Activated CD8-positive, alpha-beta T cell treated with anti-CD3 and anti-CD28 coated beads for 36 hours (primary cell): ENCODE results near the gene ARPC5. TPM values are rescaled to one million over a fixed set of nuclear protein-coding genes. Genes with fewer than 3 reads are reported as not detected.

Experiments used
- ATAC-seq: fragments of 200-7000 bp; cut with Tn5 transposase; one replicate; pipeline ENCODE4 v1.10.0; 2021; ENCODE audit warnings: mild to moderate bottlenecking, moderate library complexity
- CTCF ChIA-PET: fragments of 350-600 bp; sonication (Branson Sonifier 250); formaldehyde crosslinking; loops from one replicate; lab custom pipeline; 2021; ENCODE audit warnings: antibody characterized with exemption; lab: Charles Lee
- POLR2A ChIA-PET: fragments of 350-600 bp; sonication (Branson Sonifier 250); formaldehyde crosslinking; loops from one replicate; lab custom pipeline; 2021; ENCODE audit warnings: antibody characterized with exemption; lab: Charles Lee
- DNase-seq: peaks from one replicate; pipeline ENCODE4 v3.0.0-alpha.2; 2020
- H3K27ac Mint-ChIP-seq: one replicate; pipeline ENCODE4 v1.8.0; 2021; ENCODE audit warnings: mild to moderate bottlenecking, mixed read lengths
- H3K27me3 Mint-ChIP-seq: one replicate; pipeline ENCODE4 v1.8.0; 2021; ENCODE audit warnings: mixed read lengths
- H3K36me3 Mint-ChIP-seq: one replicate; pipeline ENCODE4 v1.8.0; 2021; ENCODE audit warnings: low read depth, mixed read lengths
- H3K4me1 Mint-ChIP-seq: one replicate; pipeline ENCODE4 v1.8.0; 2021; ENCODE audit warnings: low read depth, mixed read lengths
- H3K4me3 Mint-ChIP-seq: one replicate; pipeline ENCODE4 v1.8.0; 2021; ENCODE audit warnings: mild to moderate bottlenecking, moderate library complexity, mixed read lengths
- H3K9me3 Mint-ChIP-seq: one replicate; pipeline ENCODE4 v1.8.0; 2021; ENCODE audit warnings: mixed read lengths
- intact Hi-C: fragments of 100-400 bp; cut with micrococcal nuclease; formaldehyde crosslinking; loops from one replicate; pipeline ENCODE4 v1.10.0; 2022
- total RNA-seq, 2 experiments: library from RNA; stranded (reverse); gene quantifications; one replicate each; pipeline ENCODE4 v1.2.3, GENCODE V29; 2021
- TF ChIP-seq, protein P1 (sequence below): fragments of 200-600 bp; IDR thresholded peaks from one replicate; pipeline ENCODE4 v1.8.0; 2022; ENCODE audit warnings: antibody characterized with exemption, mild to moderate bottlenecking

Gene ARPC5
- total RNA-seq, 2 experiments from 2014 or later: 128 to 134 TPM

DNA sequence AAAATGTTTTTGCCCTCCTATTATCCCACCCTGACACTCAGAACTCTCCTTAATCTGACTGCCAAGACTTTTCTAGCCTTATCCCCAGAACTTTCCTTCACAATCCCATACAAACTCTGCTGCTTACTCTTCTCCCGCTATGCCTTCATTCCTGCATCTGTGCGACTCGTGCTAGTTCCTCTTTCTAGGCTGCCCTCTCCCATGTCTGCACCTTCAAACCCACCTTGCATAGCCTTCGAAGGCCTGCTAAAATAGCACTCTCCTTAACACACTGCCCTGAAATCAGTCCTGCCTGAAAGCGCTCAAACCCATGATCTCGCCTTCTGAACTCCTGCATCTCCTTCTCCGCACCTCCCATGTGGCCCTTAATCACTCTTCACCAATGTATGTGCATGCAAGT is 42.9 kb downstream of the ARPC5 start:
- peaks cover 1% of the 10 kb centered on the region for H3K9me3 Mint-ChIP-seq
- ChIA-PET POLR2A (no interaction called here), CTCF (interaction anchor here (1.2 kb wide), 1 partner anchor 11 kb away, joined by 4 read pairs; no protein-coding TSS in a partner anchor)
- no peak overlapping the region for H3K4me3 Mint-ChIP-seq
- no peaks in the 10 kb centered on the region for H3K36me3 Mint-ChIP-seq
- peaks cover 2% of the 10 kb centered on the region for H3K27me3 Mint-ChIP-seq
- intact Hi-C loops: no loop called here
- H3K27ac Mint-ChIP-seq: no peak overlapping the region
- DNase-seq (no peak), ATAC-seq (no peak)
- TF ChIP-seq, protein P1, sequence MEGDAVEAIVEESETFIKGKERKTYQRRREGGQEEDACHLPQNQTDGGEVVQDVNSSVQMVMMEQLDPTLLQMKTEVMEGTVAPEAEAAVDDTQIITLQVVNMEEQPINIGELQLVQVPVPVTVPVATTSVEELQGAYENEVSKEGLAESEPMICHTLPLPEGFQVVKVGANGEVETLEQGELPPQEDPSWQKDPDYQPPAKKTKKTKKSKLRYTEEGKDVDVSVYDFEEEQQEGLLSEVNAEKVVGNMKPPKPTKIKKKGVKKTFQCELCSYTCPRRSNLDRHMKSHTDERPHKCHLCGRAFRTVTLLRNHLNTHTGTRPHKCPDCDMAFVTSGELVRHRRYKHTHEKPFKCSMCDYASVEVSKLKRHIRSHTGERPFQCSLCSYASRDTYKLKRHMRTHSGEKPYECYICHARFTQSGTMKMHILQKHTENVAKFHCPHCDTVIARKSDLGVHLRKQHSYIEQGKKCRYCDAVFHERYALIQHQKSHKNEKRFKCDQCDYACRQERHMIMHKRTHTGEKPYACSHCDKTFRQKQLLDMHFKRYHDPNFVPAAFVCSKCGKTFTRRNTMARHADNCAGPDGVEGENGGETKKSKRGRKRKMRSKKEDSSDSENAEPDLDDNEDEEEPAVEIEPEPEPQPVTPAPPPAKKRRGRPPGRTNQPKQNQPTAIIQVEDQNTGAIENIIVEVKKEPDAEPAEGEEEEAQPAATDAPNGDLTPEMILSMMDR: no peak
- H3K4me1 Mint-ChIP-seq: peaks cover 43% of the 10 kb centered on the region

DNA sequence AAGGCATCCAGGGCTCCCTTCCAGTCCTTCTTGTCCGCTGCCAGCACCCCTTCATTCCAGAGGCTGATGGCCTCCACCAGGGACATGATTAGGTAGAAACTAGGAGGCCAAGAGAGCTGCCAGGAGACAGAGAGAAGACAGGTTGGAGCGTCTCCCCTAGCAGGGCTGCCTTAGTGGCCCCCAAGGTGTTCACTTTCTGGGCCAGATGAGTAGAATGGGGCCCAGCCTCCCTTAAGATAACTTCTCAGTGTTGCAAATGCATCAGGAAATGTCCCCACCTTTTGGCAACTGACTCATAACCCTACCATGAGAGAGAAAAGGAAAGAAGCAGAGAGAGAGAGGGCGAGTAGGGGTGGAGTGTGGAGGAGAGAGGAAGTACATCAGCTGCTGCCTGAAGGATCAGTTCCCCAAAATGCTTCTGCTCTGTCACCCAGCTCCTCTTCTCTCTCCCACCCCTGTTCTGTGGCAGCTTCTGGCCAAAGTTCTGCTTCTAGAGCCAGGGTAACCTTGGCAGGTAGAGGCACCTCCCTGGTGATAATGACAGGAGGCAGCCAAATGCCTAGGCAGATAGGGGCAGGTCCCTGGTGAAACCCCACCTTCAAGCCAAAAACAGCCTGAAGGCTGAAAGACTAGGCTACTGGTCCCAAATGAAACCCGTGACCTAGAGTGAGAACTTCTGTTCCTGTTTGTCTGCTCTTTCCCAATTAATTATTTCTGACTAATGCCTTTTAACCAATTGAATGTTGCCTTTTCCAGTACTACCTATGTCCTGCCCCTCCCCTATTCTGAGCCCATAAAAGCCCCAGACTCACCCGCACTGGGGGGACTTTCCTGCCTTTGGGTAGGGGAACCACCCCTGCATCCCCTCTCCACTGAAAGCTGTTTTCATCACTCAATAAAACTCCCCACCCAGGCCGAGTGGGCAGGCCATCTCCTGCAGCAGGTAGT is 45.1 kb downstream of the ARPC5 start, which contains the start of gene NCF2:
Gene NCF2 (minus strand): TSS at position 216 of the 948 bp plus-strand sequence. CDS start 130 bp downstream, at position 86.
- Mint-ChIP-seq H3K27ac (peak within 1 kb of the TSS; percentile 77), H3K9me3 (peaks cover 1% of the 10 kb centered on the region), H3K4me1 (peaks cover 43% of the 10 kb centered on the region), H3K4me3 (peak within 1 kb of the TSS; percentile 50), H3K36me3 (no peaks in the 10 kb centered on the region), H3K27me3 (peaks cover 2% of the 10 kb centered on the region)
- CTCF ChIA-PET: interaction anchor here (1.3 to 2.0 kb wide), 3 partner anchors 11 to 94 kb away, joined by 4 to 13 read pairs (median 9); no protein-coding TSS in a partner anchor
- ATAC-seq (peak; percentile 92), DNase-seq (peak; percentile 77)
- intact Hi-C loops: no loop called here
- POLR2A ChIA-PET: interaction anchor here (0.6 to 3.0 kb wide), 5 partner anchors 13 to 120 kb away, joined by 3 to 19 read pairs (median 3); partner anchors contain the start of gene SMG7
- TF ChIP-seq, protein P1: no peak

DNA sequence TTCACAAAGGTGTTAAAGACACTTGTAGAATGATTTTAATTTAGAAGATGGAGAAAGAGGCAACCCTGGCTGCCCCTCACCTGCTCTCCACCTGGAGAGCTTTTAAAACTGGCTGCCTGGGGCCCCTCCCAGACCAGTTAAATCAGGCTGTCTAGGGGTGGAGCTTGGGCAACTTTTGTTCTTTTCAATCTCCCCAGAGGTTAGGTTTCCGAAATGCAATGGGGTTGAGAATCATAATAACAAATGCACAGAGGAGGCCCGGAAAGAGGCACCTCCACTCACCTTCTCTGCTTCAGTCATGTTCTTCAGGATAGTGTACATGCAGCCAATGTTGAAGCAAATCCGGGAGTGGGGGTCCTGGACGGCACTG is 45.7 kb downstream of the ARPC5 start:
- no peak for ATAC-seq
- ChIA-PET POLR2A (interaction anchor here (0.6 to 3.0 kb wide), 5 partner anchors 13 to 119 kb away, joined by 3 to 19 read pairs (median 3); partner anchors contain the start of gene SMG7), CTCF (interaction anchor here (1.3 to 2.0 kb wide), 3 partner anchors 10 to 95 kb away, joined by 4 to 13 read pairs (median 9); no protein-coding TSS in a partner anchor)
- TF ChIP-seq, protein P1: no peak
- Mint-ChIP-seq H3K4me3 (peak overlapping the region; percentile 50), H3K9me3 (peaks cover 1% of the 10 kb centered on the region), H3K4me1 (peaks cover 45% of the 10 kb centered on the region), H3K27me3 (peaks cover 2% of the 10 kb centered on the region), H3K36me3 (no peaks in the 10 kb centered on the region), H3K27ac (peak overlapping the region; percentile 77)
- DNase-seq: no peak
- intact Hi-C loops: no loop called here

DNA sequence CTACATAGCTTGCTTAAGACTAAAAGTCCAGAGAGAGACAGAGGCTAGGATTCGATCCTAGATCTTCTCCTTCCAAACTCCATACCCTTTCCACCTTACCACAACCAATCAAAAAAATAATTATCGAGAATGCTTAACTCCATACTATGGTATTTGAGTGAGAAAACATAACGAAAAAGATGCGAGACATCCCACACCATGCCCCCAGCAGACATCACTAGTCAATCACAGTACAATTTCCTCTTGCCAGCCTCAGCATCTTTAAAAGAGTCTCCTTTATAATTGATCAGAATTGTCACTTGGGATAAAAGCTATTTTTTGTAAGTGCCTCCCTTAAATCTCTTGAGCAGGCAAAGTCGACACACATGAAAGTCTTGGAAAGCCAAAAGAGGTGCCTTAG is 46.2 kb downstream of the ARPC5 start:
- TF ChIP-seq, protein P1: no peak
- CTCF ChIA-PET: interaction anchor here (0.8 to 2.0 kb wide), 4 partner anchors 10 to 95 kb away, joined by 4 to 13 read pairs (median 6); no protein-coding TSS in a partner anchor
- Mint-ChIP-seq H3K9me3 (peaks cover 1% of the 10 kb centered on the region), H3K27ac (peak overlapping the region; percentile 77), H3K36me3 (no peaks in the 10 kb centered on the region), H3K4me3 (peak overlapping the region; percentile 50), H3K27me3 (peaks cover 2% of the 10 kb centered on the region), H3K4me1 (peaks cover 46% of the 10 kb centered on the region)
- DNase-seq (no peak), ATAC-seq (no peak)
- POLR2A ChIA-PET: interaction anchor here (3.0 kb wide), 1 partner anchor 22 kb away, joined by 19 read pairs; no protein-coding TSS in a partner anchor
- intact Hi-C loops: no loop called here
